NK-92 (cell line): Measurements from ENCODE around the gene KDSR.

Experiments used
- DNase-seq: peaks from one replicate; lab custom pipeline; 2025; ENCODE audit not compliant: unreplicated experiment; lab: John Stamatoyannopoulos, UW

The KDSR gene

GRCh38 chr18:63307551-63308200 lies 59.3 kb downstream of the KDSR start:
- DNase-seq = no peak

- DNase-seq = no peak
Observed at GRCh38 chr18:63306819-63307550, 60.0 kb downstream of the KDSR start.

GRCh38 chr18:63306249-63306648 lies 60.8 kb downstream of the KDSR start:
- DNase-seq = no peak

GRCh38 chr18:63303547-63303946 lies 63.5 kb downstream of the KDSR start:
- no peak for DNase-seq

- no peak for DNase-seq
Observed at GRCh38 chr18:63302636-63303405, 64.2 kb downstream of the KDSR start.

- DNase-seq = no peak
Observed at GRCh38 chr18:63302220-63302619, 64.8 kb downstream of the KDSR start.

- DNase-seq = no peak
Observed at GRCh38 chr18:63301434-63301833, 65.6 kb downstream of the KDSR start.

- no peak for DNase-seq
Observed at GRCh38 chr18:63299837-63300745, 66.9 kb downstream of the KDSR start.

GRCh38 chr18:63298400-63299365 lies 68.3 kb downstream of the KDSR start:
- DNase-seq = no peak

- no peak for DNase-seq
Observed at GRCh38 chr18:63297687-63298399, 69.2 kb downstream of the KDSR start.

GRCh38 chr18:63293935-63294334 lies 73.1 kb downstream of the KDSR start:
- no peak for DNase-seq

GRCh38 chr18:63292831-63293683 lies 73.9 kb downstream of the KDSR start:
- DNase-seq = no peak

GRCh38 chr18:63291278-63291677 lies 75.7 kb downstream of the KDSR start:
- no peak for DNase-seq

GRCh38 chr18:63290821-63291200 lies 76.2 kb downstream of the KDSR start:
- DNase-seq = no peak

- no peak for DNase-seq
Observed at GRCh38 chr18:63290166-63290820, 76.7 kb downstream of the KDSR start.

GRCh38 chr18:63288311-63288710 lies 78.7 kb downstream of the KDSR start:
- no peak for DNase-seq

GRCh38 chr18:63287691-63288220 lies 79.2 kb downstream of the KDSR start:
- no peak for DNase-seq

- no peak for DNase-seq
Observed at GRCh38 chr18:63286926-63287325, 80.1 kb downstream of the KDSR start.
